Testis (tissue), 3 donors: ENCODE measurements around the gene GRM7. TPM values are rescaled to one million over a fixed set of nuclear protein-coding genes. Genes with fewer than 3 reads are reported as not detected.

Experiments
- DNase-seq: peaks from one replicate; pipeline ENCODE4 v3.0.0-alpha.2; 2019
- H3K27ac ChIP-seq, 2 donors: fragments of 200-600 bp; sonication (generic); one replicate each; pipeline ENCODE4 v1.5.1; 2019
- H3K27me3 ChIP-seq: fragments of 200-600 bp; sonication (generic); one replicate; pipeline ENCODE4 v1.5.1; 2019
- H3K36me3 ChIP-seq: fragments of 200-600 bp; sonication (generic); one replicate; pipeline ENCODE4 v1.5.1; 2017; ENCODE audit warnings: low read depth; ENCODE audit errors: missing control alignments
- H3K4me1 ChIP-seq: fragments of 200-600 bp; sonication (generic); one replicate; pipeline ENCODE4 v1.5.1; 2019
- H3K4me3 ChIP-seq, 2 donors: fragments of 200-600 bp; sonication (generic); one replicate each; pipeline ENCODE4 v1.5.1; 2017 to 2019
- H3K9me3 ChIP-seq: fragments of 200-600 bp; sonication (generic); one replicate; pipeline ENCODE4 v1.5.1; 2017
- POLR2A ChIP-seq: fragments of 450-650 bp; IDR thresholded peaks from one replicate; pipeline ENCODE4 v1.6.1; 2017; ENCODE audit warnings: antibody characterized with exemption, mild to moderate bottlenecking, moderate library complexity
- WGBS, 2 donors: methylation state at CpG; one replicate each; pipeline ENCODE4 v1.1.5; 2018; 5-methylcytosine and 5-hydroxymethylcytosine counted together
- intact Hi-C: fragments of 100-400 bp; cut with DNase I; formaldehyde crosslinking; loops from one replicate; pipeline ENCODE4 v1.15.1; 2023; ENCODE audit warnings: low total_unique reads
- polyA plus RNA-seq: library from polyadenylated mRNA; stranded (reverse); fragments of 350-450 nt; fragmentation: Illumina TruSeq; extraction: RNeasy Lipid Tissue Mini Kit (QIAGEN cat#74804); gene quantifications from one replicate; pipeline ENCODE4 v1.2.3, GENCODE V29; 2014; ENCODE audit warnings: low read depth, low replicate concordance; ENCODE audit not compliant: insufficient read depth
- total RNA-seq, 2 donors: library from RNA; depleted of rRNA; stranded (reverse); fragments of >200 nt; gene quantifications; one replicate each; pipeline ENCODE4 v1.2.3, GENCODE V29; 2016
- TF ChIP-seq, protein P1 (sequence below), 3 experiments: fragments of 450-650 bp in 2 of 3; fragments of 200-600 bp in 1 of 3; sonication (generic) in 1 of 3; IDR thresholded peaks; one replicate each; pipeline ENCODE4 v1.5.1; 2016 to 2019; ENCODE audit warnings: antibody characterized with exemption in 3 of 3, mild to moderate bottlenecking in 2 of 3, moderate library complexity in 1 of 3

The GRM7 gene
- total and polyA plus RNA-seq, 3 donors from 2014 or later = 2.0 to 3.2 (median 2.7) TPM

GRCh38 chr3:7249493-7250076, 388.7 kb downstream of the GRM7 start:
- Histone ChIP-seq H3K4me3 (no peak overlapping the region), H3K27me3 (no peaks in the 10 kb centered on the region), H3K4me1 (no peaks in the 10 kb centered on the region), H3K36me3 (no peaks in the 10 kb centered on the region), H3K9me3 (no peaks in the 10 kb centered on the region), H3K27ac (no peak overlapping the region)
- WGBS, 2 donors = 84 to 92% methylated on average over 5 of the region's 5 CpGs
- TF ChIP-seq, protein P1, sequence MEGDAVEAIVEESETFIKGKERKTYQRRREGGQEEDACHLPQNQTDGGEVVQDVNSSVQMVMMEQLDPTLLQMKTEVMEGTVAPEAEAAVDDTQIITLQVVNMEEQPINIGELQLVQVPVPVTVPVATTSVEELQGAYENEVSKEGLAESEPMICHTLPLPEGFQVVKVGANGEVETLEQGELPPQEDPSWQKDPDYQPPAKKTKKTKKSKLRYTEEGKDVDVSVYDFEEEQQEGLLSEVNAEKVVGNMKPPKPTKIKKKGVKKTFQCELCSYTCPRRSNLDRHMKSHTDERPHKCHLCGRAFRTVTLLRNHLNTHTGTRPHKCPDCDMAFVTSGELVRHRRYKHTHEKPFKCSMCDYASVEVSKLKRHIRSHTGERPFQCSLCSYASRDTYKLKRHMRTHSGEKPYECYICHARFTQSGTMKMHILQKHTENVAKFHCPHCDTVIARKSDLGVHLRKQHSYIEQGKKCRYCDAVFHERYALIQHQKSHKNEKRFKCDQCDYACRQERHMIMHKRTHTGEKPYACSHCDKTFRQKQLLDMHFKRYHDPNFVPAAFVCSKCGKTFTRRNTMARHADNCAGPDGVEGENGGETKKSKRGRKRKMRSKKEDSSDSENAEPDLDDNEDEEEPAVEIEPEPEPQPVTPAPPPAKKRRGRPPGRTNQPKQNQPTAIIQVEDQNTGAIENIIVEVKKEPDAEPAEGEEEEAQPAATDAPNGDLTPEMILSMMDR (IDR thresholded peaks at IDR 0.05) = no peak
- TF ChIP-seq POLR2A = no peak
- intact Hi-C loops = no loop called here
- no peak for DNase-seq

GRCh38 chr3:7254251-7254650, 393.3 kb downstream of the GRM7 start:
- 81 to 92% methylated on average over 2 of the region's 2 CpGs for WGBS, 2 donors
- no peak for DNase-seq
- Histone ChIP-seq H3K9me3 (no peaks in the 10 kb centered on the region), H3K27me3 (no peaks in the 10 kb centered on the region), H3K4me1 (no peaks in the 10 kb centered on the region), H3K4me3 (no peak overlapping the region), H3K36me3 (no peaks in the 10 kb centered on the region), H3K27ac (no peak overlapping the region)
- intact Hi-C loops = no loop called here
- TF ChIP-seq, protein P1 (IDR thresholded peaks at IDR 0.05) = no peak
- no peak for TF ChIP-seq POLR2A

GRCh38 chr3:7260975-7261374, 400.1 kb downstream of the GRM7 start:
- Histone ChIP-seq H3K27me3 (no peaks in the 10 kb centered on the region), H3K27ac (no peak overlapping the region), H3K9me3 (no peaks in the 10 kb centered on the region), H3K4me3 (no peak overlapping the region), H3K4me1 (no peaks in the 10 kb centered on the region), H3K36me3 (no peaks in the 10 kb centered on the region)
- 75 to 85% methylated on average over 1 of the region's 1 CpG for WGBS, 2 donors
- intact Hi-C loops = no loop called here
- no peak for TF ChIP-seq POLR2A
- TF ChIP-seq, protein P1 (IDR thresholded peaks at IDR 0.05) = no peak
- no peak for DNase-seq

GRCh38 chr3:7263347-7264195, 402.7 kb downstream of the GRM7 start:
- intact Hi-C loops = no loop called here
- TF ChIP-seq, protein P1 (IDR thresholded peaks at IDR 0.05) = no peak
- no peak for TF ChIP-seq POLR2A
- no peaks in the 10 kb centered on the region for H3K27me3 ChIP-seq
- peaks cover 6% of the 10 kb centered on the region for H3K4me1 ChIP-seq
- H3K27ac ChIP-seq = no peak overlapping the region
- WGBS, 2 donors = 91 to 99% methylated on average over 9 to 13 of the region's 13 CpGs
- H3K4me3 ChIP-seq = no peak overlapping the region
- no peaks in the 10 kb centered on the region for H3K36me3 ChIP-seq
- no peaks in the 10 kb centered on the region for H3K9me3 ChIP-seq
- no peak for DNase-seq
